ENCODE data around the gene ANKRD13C.

DNA sequence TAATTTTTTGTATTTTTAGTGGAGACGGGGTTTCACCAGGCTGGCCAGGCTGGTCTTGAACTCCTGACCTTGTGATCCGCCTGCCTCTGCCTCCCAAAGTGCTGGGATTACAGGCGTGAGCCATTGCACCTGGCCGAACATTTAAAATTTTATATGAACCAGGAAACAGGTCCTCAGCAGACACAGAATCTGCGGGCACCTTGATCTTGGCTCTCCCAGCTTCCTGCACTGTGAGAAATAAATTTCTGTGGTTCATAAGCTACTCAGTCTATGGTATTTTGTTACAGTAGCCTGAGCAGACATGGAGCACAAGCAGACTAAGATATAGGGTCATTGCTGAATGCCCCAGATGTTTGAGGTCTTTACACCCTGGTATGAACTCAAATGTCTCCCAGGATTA, 33.0 kb upstream of the ANKRD13C start:
- TF ChIP-seq, protein P1, sequence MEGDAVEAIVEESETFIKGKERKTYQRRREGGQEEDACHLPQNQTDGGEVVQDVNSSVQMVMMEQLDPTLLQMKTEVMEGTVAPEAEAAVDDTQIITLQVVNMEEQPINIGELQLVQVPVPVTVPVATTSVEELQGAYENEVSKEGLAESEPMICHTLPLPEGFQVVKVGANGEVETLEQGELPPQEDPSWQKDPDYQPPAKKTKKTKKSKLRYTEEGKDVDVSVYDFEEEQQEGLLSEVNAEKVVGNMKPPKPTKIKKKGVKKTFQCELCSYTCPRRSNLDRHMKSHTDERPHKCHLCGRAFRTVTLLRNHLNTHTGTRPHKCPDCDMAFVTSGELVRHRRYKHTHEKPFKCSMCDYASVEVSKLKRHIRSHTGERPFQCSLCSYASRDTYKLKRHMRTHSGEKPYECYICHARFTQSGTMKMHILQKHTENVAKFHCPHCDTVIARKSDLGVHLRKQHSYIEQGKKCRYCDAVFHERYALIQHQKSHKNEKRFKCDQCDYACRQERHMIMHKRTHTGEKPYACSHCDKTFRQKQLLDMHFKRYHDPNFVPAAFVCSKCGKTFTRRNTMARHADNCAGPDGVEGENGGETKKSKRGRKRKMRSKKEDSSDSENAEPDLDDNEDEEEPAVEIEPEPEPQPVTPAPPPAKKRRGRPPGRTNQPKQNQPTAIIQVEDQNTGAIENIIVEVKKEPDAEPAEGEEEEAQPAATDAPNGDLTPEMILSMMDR (conservative IDR thresholded peaks at IDR 0.05): no peak
- TF ChIP-seq EZH2 (IDR thresholded peaks at IDR 0.05; ENCODE audit: low read depth): no peak

All from PC-9 (cell line).